ENCODE results near the gene SP140L. TPM values are rescaled to one million over a fixed set of nuclear protein-coding genes. Genes with fewer than 3 reads are reported as not detected.

Gene SP140L
- total RNA-seq, 1 experiment from 2014 or later = 16.6 TPM

GRCh38 chr2:230325316-230326243, 1.4 kb upstream of the SP140L start:
- no peak overlapping the region for H3K27ac ChIP-seq (ENCODE audit: low read length)
- CTCF ChIA-PET = no interaction called here
- POLR2A ChIA-PET = no interaction called here
- no peaks in the 10 kb centered on the region; the same call in 1 of the 2 replicates for H3K36me3 ChIP-seq (ENCODE audit: control insufficient read depth, insufficient read depth, low read length)
- no TSS peak for BruUV-seq (replicated peaks)
- DNase-seq (ENCODE audit: low read depth, low spot score) = no peak
- intact Hi-C loops (cut with micrococcal nuclease; ENCODE audit: unreplicated experiment) (no loop called here), in situ Hi-C loops (cut with HindIII; ENCODE audit: low pct_unique_long_range_greater_than_20kb, low sequenced_read_pairs) (no loop called here)
- no peak overlapping the region for H3K4me3 ChIP-seq (ENCODE audit: low read depth in 2 of 2, low read length in 2 of 2)
- H3K27me3 ChIP-seq (ENCODE audit: control insufficient read depth, insufficient read depth, low read length) = no peaks in the 10 kb centered on the region
- ATAC-seq = no peak
- 0 out of 2 replicates have a peak, but pooled peaks cover 4% of the 10 kb centered on the region for H3K9me3 ChIP-seq (ENCODE audit: control insufficient read depth, insufficient read depth, low read depth, low read length)
- H3K4me1 ChIP-seq (ENCODE audit: control insufficient read depth, insufficient read depth, low read length) = peaks cover 11% of the 10 kb centered on the region; the same call in 1 of the 2 replicates
- TF ChIP-seq POLR2AphosphoS5 (IDR thresholded peaks at IDR 0.05; ENCODE audit: low read depth, low read length) (no peak), TCF7L2 (IDR thresholded peaks at IDR 0.05; ENCODE audit: low read depth, low read length) (no peak), SIN3A (IDR thresholded peaks at IDR 0.05; ENCODE audit: borderline replicate concordance, insufficient read depth, low read depth, low read length) (no peak)
- TF ChIP-seq, protein P1, sequence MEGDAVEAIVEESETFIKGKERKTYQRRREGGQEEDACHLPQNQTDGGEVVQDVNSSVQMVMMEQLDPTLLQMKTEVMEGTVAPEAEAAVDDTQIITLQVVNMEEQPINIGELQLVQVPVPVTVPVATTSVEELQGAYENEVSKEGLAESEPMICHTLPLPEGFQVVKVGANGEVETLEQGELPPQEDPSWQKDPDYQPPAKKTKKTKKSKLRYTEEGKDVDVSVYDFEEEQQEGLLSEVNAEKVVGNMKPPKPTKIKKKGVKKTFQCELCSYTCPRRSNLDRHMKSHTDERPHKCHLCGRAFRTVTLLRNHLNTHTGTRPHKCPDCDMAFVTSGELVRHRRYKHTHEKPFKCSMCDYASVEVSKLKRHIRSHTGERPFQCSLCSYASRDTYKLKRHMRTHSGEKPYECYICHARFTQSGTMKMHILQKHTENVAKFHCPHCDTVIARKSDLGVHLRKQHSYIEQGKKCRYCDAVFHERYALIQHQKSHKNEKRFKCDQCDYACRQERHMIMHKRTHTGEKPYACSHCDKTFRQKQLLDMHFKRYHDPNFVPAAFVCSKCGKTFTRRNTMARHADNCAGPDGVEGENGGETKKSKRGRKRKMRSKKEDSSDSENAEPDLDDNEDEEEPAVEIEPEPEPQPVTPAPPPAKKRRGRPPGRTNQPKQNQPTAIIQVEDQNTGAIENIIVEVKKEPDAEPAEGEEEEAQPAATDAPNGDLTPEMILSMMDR (IDR thresholded peaks at IDR 0.05) = no peak
- TF ChIP-seq, protein P2, sequence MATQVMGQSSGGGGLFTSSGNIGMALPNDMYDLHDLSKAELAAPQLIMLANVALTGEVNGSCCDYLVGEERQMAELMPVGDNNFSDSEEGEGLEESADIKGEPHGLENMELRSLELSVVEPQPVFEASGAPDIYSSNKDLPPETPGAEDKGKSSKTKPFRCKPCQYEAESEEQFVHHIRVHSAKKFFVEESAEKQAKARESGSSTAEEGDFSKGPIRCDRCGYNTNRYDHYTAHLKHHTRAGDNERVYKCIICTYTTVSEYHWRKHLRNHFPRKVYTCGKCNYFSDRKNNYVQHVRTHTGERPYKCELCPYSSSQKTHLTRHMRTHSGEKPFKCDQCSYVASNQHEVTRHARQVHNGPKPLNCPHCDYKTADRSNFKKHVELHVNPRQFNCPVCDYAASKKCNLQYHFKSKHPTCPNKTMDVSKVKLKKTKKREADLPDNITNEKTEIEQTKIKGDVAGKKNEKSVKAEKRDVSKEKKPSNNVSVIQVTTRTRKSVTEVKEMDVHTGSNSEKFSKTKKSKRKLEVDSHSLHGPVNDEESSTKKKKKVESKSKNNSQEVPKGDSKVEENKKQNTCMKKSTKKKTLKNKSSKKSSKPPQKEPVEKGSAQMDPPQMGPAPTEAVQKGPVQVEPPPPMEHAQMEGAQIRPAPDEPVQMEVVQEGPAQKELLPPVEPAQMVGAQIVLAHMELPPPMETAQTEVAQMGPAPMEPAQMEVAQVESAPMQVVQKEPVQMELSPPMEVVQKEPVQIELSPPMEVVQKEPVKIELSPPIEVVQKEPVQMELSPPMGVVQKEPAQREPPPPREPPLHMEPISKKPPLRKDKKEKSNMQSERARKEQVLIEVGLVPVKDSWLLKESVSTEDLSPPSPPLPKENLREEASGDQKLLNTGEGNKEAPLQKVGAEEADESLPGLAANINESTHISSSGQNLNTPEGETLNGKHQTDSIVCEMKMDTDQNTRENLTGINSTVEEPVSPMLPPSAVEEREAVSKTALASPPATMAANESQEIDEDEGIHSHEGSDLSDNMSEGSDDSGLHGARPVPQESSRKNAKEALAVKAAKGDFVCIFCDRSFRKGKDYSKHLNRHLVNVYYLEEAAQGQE (IDR thresholded peaks at IDR 0.05; ENCODE audit: insufficient read depth in 1 of 2, low read depth in 2 of 2, low read length in 1 of 2) = no peak

DNA sequence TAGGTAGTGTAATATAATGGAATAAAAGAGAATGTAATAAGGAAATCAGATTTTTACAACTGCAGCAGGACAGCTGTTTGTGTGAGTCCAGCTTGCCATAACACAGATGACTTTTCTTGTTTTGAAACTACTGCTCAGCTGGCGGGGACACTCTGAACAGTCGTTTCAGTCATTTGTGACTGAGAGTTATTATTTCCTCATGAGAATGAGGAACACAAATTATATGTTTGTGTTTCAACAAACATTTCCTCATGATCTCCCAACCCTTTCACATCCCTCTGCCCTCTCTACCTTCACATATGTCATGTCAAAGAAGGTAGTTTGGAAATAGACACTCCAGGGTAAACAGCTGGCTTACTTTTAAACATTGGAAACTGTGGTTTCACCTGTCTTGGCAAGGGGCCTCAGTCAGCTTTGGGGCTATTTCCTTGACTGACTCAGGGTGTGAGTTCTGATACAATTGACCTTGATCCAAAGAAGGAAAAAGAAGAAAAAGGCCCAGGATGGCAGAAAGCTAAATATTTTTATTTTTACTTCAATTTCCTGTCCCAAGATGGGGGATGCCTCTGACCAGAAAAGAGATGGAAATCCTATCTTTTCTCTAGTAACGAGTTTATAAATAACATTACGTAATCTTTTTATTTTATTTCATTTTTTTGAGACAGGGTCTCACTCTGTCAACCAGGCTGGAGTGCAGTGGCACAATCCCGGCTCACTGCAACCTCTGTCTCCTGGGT, 593 bp downstream of the SP140L start:
- no peaks in the 10 kb centered on the region for H3K27me3 ChIP-seq (ENCODE audit: control insufficient read depth, insufficient read depth, low read length)
- no peak for TF ChIP-seq TCF7L2 (IDR thresholded peaks at IDR 0.05; ENCODE audit: low read depth, low read length)
- TF ChIP-seq, protein P2 (IDR thresholded peaks at IDR 0.05; ENCODE audit: insufficient read depth in 1 of 2, low read depth in 2 of 2, low read length in 1 of 2) = no peak
- TF ChIP-seq SIN3A (IDR thresholded peaks at IDR 0.05; ENCODE audit: borderline replicate concordance, insufficient read depth, low read depth, low read length) = no peak
- TF ChIP-seq, protein P1 (IDR thresholded peaks at IDR 0.05) = no peak
- BruUV-seq (replicated peaks) = TSS peak; percentile 73
- in situ Hi-C loops (cut with HindIII; ENCODE audit: low pct_unique_long_range_greater_than_20kb, low sequenced_read_pairs) = no loop called here
- ChIA-PET CTCF (no interaction called here), POLR2A (interaction anchor here (0.6 kb wide), 2 partner anchors 316 to 415 kb away, joined by 5 to 9 read pairs; no protein-coding TSS in a partner anchor)
- no peaks in the 10 kb centered on the region; the same call in 1 of the 2 replicates for H3K36me3 ChIP-seq (ENCODE audit: control insufficient read depth, insufficient read depth, low read length)
- H3K4me1 ChIP-seq (ENCODE audit: control insufficient read depth, insufficient read depth, low read length) = peaks cover 11% of the 10 kb centered on the region; the same call in 1 of the 2 replicates
- peak overlapping the region; percentile 38 to 63 for H3K4me3 ChIP-seq (ENCODE audit: low read depth in 2 of 2, low read length in 2 of 2)
- H3K27ac ChIP-seq (ENCODE audit: low read length) = peak overlapping the region; percentile 67
- intact Hi-C loops (cut with micrococcal nuclease; ENCODE audit: unreplicated experiment) = no loop called here
- peak; percentile 40; the same call in 1 of the 2 replicates for ATAC-seq
- DNase-seq (ENCODE audit: low read depth, low spot score) = peak; percentile 13
- H3K9me3 ChIP-seq (ENCODE audit: control insufficient read depth, insufficient read depth, low read depth, low read length) = 0 out of 2 replicates have a peak, but pooled peaks cover 2% of the 10 kb centered on the region
